Epidermal melanocyte (primary cell): ENCODE measurements around the gene ZDHHC17.
"Not testable (repeated sequence)": the region's sequence is repeated elsewhere in the genome, so short reads cannot be mapped to it uniquely, and the experiment has no call there.

Source experiments
- DNase-seq: peaks from one replicate; pipeline ENCODE4 v3.0.0; 2011; ENCODE audit warnings: low spot score; ENCODE audit not compliant: insufficient read length

ZDHHC17 gene, protein sequence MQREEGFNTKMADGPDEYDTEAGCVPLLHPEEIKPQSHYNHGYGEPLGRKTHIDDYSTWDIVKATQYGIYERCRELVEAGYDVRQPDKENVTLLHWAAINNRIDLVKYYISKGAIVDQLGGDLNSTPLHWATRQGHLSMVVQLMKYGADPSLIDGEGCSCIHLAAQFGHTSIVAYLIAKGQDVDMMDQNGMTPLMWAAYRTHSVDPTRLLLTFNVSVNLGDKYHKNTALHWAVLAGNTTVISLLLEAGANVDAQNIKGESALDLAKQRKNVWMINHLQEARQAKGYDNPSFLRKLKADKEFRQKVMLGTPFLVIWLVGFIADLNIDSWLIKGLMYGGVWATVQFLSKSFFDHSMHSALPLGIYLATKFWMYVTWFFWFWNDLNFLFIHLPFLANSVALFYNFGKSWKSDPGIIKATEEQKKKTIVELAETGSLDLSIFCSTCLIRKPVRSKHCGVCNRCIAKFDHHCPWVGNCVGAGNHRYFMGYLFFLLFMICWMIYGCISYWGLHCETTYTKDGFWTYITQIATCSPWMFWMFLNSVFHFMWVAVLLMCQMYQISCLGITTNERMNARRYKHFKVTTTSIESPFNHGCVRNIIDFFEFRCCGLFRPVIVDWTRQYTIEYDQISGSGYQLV

DNA sequence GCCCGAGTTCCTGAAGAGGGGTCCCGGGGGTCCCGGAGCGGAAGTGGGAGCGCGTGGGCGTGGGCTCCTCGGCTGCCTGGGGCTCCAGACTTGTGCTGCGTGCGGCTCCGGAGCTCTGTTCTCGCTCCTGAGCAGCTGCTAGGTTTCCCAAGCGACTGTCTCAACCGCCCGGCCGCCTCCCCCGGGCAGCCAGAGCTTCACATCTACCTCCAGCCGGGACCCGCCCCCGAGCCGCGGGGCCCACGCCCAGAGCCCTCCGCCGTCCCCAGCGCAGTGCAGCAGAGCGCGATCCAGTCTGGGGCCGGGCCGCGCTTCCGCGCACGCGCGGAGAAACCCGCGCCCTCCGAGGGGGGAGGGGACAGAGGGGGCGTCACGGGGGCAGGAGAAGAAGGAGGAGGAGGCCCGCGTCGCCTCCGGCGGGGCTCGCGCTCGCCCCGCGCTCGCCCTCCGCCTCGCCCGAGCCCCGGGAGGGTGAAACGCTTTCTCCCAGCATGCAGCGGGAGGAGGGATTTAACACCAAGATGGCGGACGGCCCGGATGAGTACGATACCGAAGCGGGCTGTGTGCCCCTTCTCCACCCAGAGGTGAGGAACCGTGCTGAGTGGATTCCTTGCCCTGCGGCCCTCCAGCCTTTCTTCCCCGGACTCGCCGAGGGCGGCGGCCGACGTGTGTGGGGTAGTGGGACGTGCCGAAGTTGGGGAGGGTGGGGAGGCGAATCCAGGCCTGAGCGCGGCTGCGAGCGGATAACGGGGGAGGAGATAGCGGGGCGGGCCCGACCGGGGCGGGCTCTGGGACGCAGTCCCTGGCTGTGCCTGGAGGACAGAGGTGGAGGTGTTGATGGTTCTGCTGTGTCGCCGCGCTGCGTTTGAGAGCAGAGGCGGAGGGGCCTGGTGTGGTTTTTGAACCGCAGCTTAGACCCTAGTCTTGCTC is at the start of gene ZDHHC17:
TSS of gene ZDHHC17 (plus strand) at position 370 of the 930 bp plus-strand sequence. CDS start at position 492, 122 bp downstream.
- DNase-seq, result peak; percentile 78

DNA sequence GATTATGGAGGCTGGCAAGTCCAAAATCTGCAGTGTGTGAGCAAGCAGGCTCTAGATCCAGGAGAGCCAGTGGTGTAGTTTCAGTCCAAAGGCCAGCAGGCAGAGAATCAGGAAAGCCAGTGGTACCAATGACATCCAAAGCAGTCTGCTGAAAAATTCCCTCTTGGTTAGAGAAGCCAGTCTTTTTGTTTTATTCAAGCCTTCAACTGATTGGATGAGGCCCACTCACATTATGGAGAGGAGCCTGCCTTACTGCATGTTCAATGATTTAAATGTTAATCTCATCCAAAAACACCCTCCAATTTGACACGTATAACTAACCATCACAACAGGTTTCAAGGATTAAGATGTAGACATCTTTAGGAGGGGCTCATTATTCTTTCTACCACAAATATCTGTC is 49.5 kb upstream of the ZDHHC17 start:
- no peak for DNase-seq

DNA sequence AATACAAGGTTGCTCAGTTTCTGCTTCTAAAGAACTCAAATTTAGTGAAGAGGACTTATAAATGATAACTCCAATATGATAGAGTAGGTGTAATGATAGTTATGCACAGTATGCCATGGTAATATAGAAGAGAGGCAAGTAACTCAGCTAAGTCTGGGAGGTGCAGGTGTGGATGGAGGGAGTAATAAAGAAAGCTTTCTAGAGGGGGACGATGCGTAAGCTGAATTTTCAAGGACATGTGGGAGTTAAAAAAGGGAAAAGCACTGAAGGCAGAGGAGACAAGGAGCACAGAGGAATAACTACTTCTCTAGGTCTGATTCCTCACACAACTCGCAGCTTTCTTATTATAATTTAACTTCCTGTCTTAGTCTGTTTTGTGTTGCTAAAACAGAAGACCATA is 49.1 kb upstream of the ZDHHC17 start:
- DNase-seq, result no peak

DNA sequence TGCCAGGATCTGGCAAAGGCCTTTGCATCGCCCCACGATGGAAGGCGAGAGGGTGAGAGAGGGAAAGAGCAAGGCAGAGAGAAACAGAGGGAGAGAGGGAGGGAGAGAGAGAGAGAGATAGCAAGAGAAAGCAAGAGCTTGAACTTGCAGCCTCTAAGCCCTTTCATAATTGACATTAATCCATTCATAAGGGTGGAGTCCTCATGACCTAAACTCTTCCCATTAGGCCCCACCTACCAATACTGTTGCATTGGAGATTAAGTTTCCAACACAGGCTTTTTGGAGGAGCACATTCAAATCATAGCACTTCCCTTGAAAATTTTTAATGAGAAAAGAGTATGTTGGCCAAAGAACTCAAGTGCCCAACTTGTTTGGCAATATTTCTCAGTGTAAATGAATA is 48.6 kb upstream of the ZDHHC17 start:
- no peak for DNase-seq

DNA sequence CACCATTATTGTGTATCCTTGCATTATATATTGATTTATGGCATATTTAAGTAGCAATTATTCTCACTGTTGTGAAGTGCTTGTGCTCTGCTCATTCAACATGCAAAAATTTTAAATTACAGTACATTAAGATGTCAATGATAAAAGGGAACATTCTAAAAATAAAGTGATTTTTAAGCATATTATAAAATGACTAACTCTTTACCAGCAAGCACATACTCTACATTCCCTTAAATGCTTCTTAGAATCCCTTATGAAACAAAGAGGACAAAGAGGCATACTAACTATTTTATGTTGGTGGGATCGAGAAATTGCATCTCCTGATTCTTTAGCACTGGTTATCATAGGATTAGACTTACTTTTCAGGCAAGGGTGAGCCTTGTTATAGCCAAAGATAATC is 46.6 kb upstream of the ZDHHC17 start:
- no peak for DNase-seq

DNA sequence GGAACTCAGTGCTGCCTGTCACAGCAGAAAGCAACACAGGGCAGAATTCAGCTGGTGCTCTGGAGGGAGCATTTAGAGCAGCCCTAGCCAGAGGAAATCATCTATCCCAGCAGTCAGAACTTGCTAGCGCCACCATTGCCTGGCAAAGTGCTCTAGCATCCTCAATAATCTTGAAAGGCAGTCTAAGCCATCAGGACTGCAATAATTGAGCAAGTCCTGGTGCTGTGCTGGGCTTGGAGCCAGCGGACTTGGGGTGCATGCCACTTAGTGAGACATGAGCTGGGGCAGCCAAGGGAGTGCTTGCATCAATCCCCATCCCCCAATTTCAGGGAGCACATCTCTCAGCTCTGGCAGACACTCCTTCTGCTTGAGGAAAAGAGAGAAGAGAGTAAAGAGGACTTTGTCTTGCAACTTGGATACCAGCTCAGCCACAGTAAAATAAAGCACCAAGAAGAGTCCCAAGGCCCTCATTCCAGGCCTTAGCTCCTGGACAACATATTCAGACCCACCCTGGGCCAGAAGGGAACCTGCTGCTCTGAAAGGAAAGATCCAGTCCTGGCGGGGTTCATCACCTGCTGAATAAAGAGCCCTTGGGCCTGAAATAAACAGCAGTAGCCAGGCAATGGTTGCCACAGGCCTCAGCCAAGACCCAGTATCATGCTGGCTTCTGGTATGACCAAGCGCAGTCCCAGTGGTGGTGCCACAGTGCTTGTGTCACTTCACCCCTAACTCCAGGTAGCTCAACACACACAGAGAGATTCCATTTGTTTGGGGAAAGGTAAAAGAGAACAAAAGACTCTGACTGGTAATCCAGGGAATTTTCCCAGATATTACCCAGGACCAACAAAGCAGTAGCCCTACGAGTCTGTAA is 44.5 kb upstream of the ZDHHC17 start:
- no peak for DNase-seq

DNA sequence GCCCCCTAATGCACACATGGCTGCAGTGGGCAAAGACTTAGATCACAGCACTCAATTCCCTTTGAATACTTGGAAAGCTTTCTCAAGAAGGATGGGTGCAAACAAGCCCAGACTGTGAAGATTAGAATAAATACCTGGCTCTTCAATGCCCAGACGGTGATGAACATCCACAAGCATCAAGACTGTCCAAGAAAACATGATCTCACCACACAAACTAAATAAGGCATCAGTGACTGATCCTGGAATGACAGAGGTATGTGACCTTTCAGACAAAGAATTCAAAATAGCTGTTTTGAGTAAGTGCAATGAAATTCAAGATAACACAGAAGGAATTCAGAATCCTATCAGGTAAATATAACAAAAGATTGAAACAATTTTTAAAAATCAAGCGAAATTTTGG is 43.8 kb upstream of the ZDHHC17 start:
- no peak for DNase-seq

DNA sequence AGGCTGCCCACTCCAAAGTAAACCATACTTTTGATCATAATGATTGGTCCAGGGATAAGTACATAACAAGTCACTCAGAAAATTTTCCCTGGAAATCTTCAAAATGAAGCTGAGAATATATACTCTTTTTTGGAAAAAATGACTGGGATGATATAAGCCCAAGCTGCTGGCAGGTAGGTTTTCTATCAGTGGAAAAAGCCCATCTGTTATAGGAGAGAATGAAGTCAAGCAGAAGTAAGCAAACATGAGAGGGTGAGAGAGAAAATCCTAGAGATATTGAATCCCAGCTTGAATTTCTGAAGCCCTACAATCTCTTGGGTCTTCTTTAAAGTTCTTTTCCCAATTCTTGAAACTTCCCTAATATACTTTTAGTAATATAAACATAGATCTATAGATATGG is 37.3 kb upstream of the ZDHHC17 start:
- DNase-seq, result no peak

DNA sequence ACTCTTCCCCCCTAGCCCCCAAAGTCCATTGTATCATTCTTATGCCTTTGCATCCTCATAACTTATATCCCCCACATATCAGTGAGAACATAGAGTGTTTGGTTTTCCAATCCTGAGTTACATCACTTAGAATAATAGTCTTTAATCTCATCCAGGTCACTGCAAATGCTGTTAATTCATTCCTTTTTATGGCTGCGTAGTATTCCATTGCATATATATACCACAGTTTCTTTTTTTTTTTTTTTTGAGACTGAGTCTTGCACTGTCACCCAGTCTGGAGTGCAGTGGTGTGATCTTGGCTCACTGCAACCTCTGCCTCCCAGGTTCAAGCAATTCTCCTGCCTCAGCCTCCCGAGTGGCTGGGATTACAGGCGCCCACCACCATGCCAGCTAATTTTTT is 31.7 kb upstream of the ZDHHC17 start:
- not testable (repeated sequence) for DNase-seq

DNA sequence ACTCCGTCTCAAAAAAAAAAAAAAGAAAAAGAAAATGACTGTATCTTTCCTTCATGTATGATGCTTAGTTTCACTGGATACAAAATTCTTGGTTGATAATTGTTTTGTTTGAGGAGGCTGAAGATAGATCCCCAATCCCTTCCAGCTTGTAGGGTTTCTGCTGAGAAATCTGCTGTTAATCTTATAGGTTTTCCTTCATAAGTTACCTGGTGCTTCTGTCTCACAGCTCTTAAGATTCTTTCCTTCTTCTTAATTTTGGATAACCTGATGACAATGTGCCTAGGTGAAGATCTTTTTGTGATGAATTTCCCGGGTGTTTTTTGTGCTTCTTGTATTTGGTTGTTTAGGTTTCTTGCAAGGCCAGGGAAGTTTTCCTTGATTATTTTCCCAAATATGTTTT is 26.2 kb upstream of the ZDHHC17 start:
- not testable (repeated sequence) for DNase-seq

DNA sequence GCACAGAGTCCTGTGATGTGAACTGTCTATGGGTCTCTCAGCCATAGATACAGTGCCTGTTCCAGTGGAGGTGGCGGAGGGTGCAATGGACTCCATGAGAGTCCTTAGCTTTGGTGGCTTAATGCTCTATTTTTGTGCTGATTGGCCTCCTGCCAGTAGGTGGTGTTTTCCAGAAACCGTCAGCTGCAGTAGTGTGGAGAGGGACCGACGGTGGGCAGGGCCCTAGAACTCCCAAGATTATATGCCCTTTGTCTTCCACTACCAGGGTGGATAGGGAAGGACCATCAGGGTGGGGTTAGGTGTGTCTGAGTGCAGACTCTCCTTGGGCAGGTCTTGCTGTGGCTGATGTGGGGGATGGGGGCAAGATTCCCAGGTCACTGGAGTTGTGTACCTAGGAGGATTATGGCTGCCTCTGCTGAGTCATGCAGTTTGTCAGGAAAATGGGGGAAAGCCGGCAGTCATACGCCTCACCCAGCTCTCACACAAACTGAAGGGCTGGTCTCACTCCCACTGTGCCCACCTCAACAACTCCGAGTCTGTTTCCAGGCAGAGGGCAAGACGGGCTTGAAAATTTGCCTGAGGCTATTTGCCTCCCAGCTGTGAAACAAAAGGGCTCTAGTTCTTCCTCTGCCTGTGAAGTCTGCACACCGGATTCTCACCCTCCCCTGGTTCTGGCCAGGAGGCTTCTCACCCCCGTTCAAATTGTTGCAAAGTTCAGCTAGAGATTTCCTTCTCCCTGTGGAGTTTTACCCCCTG is 24.9 kb upstream of the ZDHHC17 start:
- no peak for DNase-seq

DNA sequence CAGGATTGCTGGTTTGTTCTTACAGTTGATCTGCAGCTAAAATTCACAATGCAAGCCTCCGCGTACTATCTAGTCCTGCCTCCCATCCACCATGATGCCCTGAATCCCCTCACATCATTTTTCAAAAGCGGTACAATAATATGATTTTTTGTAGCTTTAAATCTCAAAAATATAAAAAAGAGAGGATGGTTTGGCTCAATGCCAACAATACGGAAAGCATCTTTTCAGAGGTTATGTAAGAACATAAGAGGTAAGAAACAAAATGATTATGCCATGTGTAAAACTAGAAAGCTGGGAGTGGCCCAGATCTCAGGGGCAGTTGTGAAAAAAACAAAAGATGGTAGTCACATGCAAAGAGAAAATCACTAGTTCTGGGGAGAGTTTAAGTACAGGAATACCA is 24.0 kb upstream of the ZDHHC17 start:
- DNase-seq, result no peak

DNA sequence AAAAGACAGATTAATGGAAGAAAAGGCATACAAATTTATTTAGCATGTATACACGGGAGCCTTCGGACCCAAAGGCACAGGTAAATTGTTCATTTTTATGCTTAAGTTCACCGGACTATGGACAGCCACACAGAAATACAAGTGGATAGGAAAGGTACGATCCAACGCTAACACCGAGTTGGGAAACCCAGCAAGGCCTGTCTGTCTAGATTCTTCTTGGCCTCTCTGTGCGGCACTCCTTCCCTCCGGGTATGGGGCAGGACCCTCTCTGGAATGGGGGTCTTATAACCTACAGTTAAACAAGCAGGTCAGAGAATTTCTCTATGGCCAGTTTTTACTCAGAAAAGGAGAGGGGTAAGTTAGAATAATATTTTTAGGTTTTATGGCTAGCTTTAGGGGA is 23.4 kb upstream of the ZDHHC17 start:
- DNase-seq, result no peak

DNA sequence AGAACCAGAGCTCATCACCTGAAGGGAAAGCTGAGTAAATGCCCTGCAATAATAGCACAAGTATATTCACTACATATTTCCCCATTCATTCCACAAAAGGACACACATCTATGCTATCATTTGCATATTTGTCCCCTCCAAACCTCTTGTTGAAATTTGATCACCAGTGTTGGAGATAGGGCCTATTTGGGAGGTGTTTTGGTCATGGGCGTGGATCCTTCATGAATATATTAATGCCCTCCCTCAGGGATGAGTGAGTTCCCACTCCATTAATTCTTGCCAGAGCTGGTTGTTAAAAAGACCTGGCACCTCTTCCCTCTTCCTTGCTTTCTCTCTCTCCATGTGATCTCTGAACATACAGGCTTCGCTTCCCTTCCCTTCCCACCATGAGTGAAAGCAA is 18.6 kb upstream of the ZDHHC17 start:
- DNase-seq, result no peak

DNA sequence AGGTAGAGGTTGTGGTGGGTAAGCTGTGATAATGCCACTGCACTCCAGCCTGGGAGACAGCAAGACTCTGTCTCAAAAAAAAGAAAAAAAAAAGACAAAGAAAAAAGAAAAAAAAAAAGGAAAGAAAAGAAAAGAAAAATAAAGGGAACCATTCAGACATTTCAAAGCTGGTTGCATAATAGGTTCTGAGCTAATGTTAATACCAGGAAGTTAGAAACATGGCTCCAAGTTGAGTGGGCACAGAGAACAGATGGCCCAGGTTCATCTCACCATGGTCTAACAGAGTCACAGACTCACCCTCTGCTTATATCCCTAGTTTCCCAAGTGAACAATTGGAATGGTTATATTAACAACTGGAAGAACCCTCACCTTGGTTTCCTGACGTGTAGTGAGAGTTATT is 17.4 kb upstream of the ZDHHC17 start:
- no peak for DNase-seq

DNA sequence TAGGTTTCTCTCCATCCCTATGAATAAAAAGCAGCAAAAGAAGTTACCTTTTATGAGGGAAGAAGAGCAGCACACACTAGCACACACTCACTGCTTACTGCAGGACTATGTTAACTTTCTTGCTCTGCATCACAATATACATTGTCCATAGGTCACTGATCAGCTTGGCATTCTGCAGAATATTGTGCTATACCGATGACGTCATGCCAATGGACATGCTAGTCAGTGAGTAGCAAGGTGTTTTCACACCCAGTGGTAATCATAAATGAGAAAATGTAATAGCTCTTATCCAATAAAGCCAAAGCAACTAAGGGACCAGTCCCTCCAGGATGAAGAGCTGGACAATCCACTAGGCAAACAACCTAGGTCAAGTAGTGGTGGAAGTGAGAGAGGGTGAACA is 16.7 kb upstream of the ZDHHC17 start:
- DNase-seq, result no peak

DNA sequence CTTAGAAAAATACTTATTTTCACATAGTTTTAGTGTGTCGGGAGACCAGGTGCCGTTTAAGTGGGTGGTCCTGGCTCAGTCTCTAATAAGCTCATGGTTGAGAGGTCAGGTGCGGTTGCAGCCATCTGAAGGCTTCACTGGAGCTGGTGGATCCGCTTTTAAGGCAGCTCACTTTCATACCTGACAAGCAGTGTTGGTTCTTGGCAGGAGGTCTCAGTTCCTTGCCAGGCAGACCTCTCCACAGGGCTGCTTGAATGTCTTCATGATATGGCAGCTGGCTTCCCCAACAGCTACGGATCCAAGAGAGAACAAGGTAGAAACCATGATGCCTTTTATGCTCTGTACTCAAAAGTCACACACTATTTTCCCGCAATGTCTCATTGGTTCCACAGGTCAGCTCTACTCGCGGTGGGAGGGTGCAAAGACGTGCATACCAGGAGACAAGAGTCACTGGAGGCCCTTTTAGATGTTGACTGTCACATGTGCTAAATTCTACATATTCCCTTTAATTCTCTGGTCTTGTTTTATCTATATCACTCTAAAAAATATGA is 8.0 kb upstream of the ZDHHC17 start:
- DNase-seq, result no peak

DNA sequence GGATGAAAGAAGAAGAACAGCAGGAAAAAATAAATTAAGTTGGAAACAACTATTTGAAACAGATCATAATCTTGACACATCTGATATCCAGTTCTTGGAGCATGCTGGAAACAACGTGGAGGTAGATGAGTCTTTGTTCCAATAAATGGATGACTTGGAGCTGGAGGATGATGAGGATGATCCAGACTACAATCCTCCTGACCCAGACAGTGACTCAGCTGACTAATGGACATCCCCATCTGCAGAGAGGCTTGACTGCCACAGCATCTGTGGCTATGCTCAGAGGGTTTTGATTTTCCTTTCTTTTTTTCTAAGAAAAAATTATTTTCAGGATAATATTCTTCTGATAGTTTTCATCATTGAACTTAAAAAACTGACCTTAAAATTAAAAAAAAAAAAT is 6.2 kb upstream of the ZDHHC17 start:
- DNase-seq, result no peak

DNA sequence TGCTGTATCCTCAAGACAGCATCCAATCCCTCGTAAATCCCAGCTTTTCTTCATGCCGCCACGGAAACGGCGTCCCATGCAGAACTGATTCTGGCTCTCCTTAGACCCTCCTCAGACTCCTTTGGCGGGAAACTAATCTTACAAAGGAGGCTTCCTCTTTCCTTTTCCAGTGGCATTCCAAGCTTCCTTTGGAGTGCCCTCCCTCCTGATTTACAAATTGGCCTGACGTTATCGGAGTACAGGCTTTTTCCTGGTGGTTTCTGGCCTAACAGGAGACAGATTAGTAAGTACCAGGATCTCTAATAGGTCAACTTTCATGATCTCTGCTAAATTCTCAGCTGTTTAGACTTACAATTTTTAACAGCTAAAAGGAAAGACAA is 1.3 kb upstream of the ZDHHC17 start:
- DNase-seq, result no peak

DNA sequence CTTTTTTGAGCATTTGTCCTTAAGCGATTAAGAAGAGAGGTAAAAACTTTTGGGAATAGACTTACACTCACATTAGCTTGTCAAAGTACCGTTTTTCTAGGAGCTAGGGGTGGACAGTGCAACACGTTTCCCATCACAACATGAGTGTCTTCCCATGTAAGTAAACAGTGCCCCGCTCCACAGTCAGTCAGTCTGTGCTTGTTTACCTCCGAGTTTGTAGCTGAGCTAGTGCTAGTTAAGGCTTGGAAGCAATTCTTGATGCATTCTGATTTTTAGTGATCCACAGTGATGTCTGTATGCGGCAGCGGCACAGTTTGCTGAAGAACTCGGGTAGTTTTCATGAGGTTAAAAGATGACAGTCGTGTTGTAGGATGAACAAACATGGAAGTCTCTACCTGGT is 941 bp downstream of the ZDHHC17 start:
- no peak for DNase-seq
